SU-DHL-6 (cell line): Measurements from ENCODE around the gene POP4.

Experiments
- CTCF ChIP-seq: fragments of 200-600 bp; sonication (generic); IDR thresholded peaks from one replicate; pipeline ENCODE4 v1.5.1; 2017; ENCODE audit warnings: antibody characterized with exemption, mild to moderate bottlenecking, low read length, moderate library complexity; ENCODE audit not compliant: insufficient read depth, poor library complexity, severe bottlenecking
- EZH2phosphoT487 ChIP-seq: fragments of 200-600 bp; sonication (generic), shearing (Covaris generic); conservative IDR thresholded peaks from 2 replicates; pipeline ENCODE4 v1.6.1; 2018; ENCODE audit warnings: mild to moderate bottlenecking, antibody characterized with exemption, low read length, moderate library complexity, mixed read lengths

DNA sequence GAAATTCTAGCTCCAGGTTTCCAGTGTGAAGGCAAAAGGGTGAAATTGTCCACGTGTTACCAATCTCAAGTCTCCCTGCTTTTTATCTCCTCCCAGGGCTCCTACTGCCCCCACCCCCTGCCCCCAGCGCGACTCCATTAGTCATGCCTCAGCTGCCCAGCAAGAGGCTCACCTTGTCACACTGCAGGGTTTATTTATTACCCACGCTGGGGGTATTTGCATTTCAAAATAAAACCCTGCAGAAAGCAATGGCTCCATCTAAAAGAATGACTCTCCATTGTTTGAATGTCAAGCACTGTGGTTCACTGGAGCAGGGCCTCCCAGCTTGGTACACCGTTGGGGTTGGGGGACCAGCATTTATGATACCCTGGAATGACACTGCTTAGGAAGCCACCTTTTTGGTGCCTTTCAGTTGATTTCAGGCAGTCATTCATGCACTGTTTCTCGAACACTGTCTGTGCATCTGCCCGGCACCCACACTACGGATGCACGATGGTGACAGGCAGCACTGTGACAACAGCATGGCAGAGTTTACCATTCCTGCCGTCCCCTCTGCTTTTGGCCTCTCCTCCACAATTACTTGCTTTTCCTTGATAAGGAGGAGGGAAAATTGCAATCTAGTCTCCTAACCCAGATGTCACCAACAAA is 9.9 kb upstream of the POP4 start:
- TF ChIP-seq CTCF (no peak), EZH2phosphoT487 (no peak)
